CD14-positive monocyte (primary cell): ENCODE measurements around the gene TMEM203. TPM values are rescaled to one million over a fixed set of nuclear protein-coding genes. Genes with fewer than 3 reads are reported as not detected.

Experiments
- DNase-seq, 3 donors: peaks; one replicate each; pipeline ENCODE4 v3.0.0-alpha.2; 2011 to 2022
- H2AFZ ChIP-seq: 2 replicates; pipeline ENCODE4 v1.6.0; 2012; ENCODE audit warnings: mild to moderate bottlenecking, low read depth, low read length, inconsistent platforms; ENCODE audit not compliant: insufficient read depth, poor library complexity, severe bottlenecking
- H3K27ac ChIP-seq, 2 donors: 1 replicate in 1 of 2; 2 replicates in 1 of 2; pipeline ENCODE4 v1.5.1; 2012 to 2013; ENCODE audit warnings: low read length in 2 of 2, control low read depth in 1 of 2, inconsistent platforms in 1 of 2, low read depth in 1 of 2, mild to moderate bottlenecking in 1 of 2
- H3K27me3 ChIP-seq, 2 donors: one replicate each; pipeline versions ENCODE4 v1.6.0 to v1.6.1; 2011 to 2013; ENCODE audit warnings: low read length in 2 of 2; ENCODE audit not compliant: control insufficient read depth in 2 of 2, insufficient read depth in 2 of 2
- H3K36me3 ChIP-seq, 2 donors: replicated peaks in 1 of 2; 1 replicate in 1 of 2; 2 replicates in 1 of 2; pipeline versions ENCODE4 v1.5.1 to v1.6.1; 2012 to 2013; ENCODE audit warnings: low read length in 2 of 2, control low read depth in 1 of 2, inconsistent platforms in 1 of 2, mild to moderate bottlenecking in 1 of 2; ENCODE audit not compliant: insufficient read depth in 2 of 2, control insufficient read depth in 1 of 2
- H3K4me1 ChIP-seq, 2 donors: 1 replicate in 1 of 2; 2 replicates in 1 of 2; pipeline versions ENCODE4 v1.5.1 to v1.6.1; 2012 to 2013; ENCODE audit warnings: low read length in 2 of 2, control low read depth in 1 of 2, inconsistent platforms in 1 of 2, mild to moderate bottlenecking in 1 of 2, moderate library complexity in 1 of 2; ENCODE audit not compliant: insufficient read depth in 2 of 2, control insufficient read depth in 1 of 2
- H3K4me2 ChIP-seq: replicated peaks from 2 replicates; pipeline ENCODE3; 2012; ENCODE audit warnings: low read length, moderate library complexity, mild to moderate bottlenecking; ENCODE audit not compliant: poor library complexity, severe bottlenecking; ENCODE audit errors: extremely low read depth
- H3K4me3 ChIP-seq, 3 experiments: fragments of 200-600 bp in 1 of 3; sonication (generic) in 1 of 3; replicated peaks in 1 of 3; 1 replicate in 2 of 3; 2 replicates in 1 of 3; pipeline ENCODE4 v1.5.1; 2011 to 2013; ENCODE audit warnings: low read length in 3 of 3, mild to moderate bottlenecking in 3 of 3, control low read depth in 2 of 3, low read depth in 2 of 3, inconsistent platforms in 1 of 3, moderate library complexity in 1 of 3
- H3K79me2 ChIP-seq: 2 replicates; pipeline ENCODE4 v1.6.0; 2012; ENCODE audit warnings: mild to moderate bottlenecking, control low read depth, inconsistent platforms, low read length, moderate library complexity; ENCODE audit not compliant: insufficient read depth
- H3K9ac ChIP-seq: 2 replicates; pipeline ENCODE4 v1.6.0; 2017; ENCODE audit warnings: low read length, mild to moderate bottlenecking; ENCODE audit not compliant: insufficient read depth, poor library complexity, severe bottlenecking
- H3K9me3 ChIP-seq, 2 donors: replicated peaks in 1 of 2; 1 replicate in 1 of 2; 2 replicates in 1 of 2; pipeline versions ENCODE4 v1.5.1 to v1.6.1; 2012 to 2013; ENCODE audit warnings: low read length in 2 of 2, control low read depth in 1 of 2; ENCODE audit not compliant: control insufficient read depth in 1 of 2, insufficient read depth in 1 of 2
- H4K20me1 ChIP-seq: 2 replicates; pipeline ENCODE4 v1.6.0; 2012; ENCODE audit warnings: mild to moderate bottlenecking, low read length, control low read depth, moderate library complexity; ENCODE audit not compliant: insufficient read depth
- H3K27ac Mint-ChIP-seq, 7 donors: one replicate each; pipeline ENCODE4 v1.8.0; 2020; ENCODE audit warnings: mild to moderate bottlenecking in 7 of 7, mixed read lengths in 7 of 7, moderate library complexity in 6 of 7, inconsistent platforms in 2 of 7
- H3K27me3 Mint-ChIP-seq, 3 donors: one replicate each; pipeline ENCODE4 v1.8.0; 2021 to 2022; ENCODE audit warnings: low read depth in 3 of 3, mild to moderate bottlenecking in 3 of 3, mixed read lengths in 3 of 3, moderate library complexity in 3 of 3, inconsistent platforms in 1 of 3
- H3K36me3 Mint-ChIP-seq, 2 donors: one replicate each; pipeline ENCODE4 v1.8.0; 2020; ENCODE audit warnings: mixed read lengths in 2 of 2, inconsistent platforms in 1 of 2, mild to moderate bottlenecking in 1 of 2
- H3K4me1 Mint-ChIP-seq: one replicate; pipeline ENCODE4 v1.8.0; 2020; ENCODE audit warnings: mild to moderate bottlenecking, mixed read lengths
- H3K4me3 Mint-ChIP-seq, 2 donors: one replicate each; pipeline ENCODE4 v1.8.0; 2020; ENCODE audit warnings: mild to moderate bottlenecking in 2 of 2, mixed read lengths in 2 of 2, moderate library complexity in 1 of 2
- H3K9me3 Mint-ChIP-seq, 7 donors: one replicate each; pipeline ENCODE4 v1.8.0; 2020 to 2022; ENCODE audit warnings: mixed read lengths in 7 of 7, mild to moderate bottlenecking in 6 of 7, moderate library complexity in 6 of 7, inconsistent platforms in 2 of 7
- WGBS: methylation state at CpG from one replicate; pipeline ENCODE4 v1.1.5; 2013; ENCODE audit warnings: missing lambda C conversion rate; ENCODE audit not compliant: insufficient coverage; 5-methylcytosine and 5-hydroxymethylcytosine counted together
- intact Hi-C, 2 donors: fragments of 100-400 bp; cut with micrococcal nuclease; formaldehyde crosslinking; loops; one replicate each; pipeline versions ENCODE4 v1.15.0 to v1.15.1; 2023
- polyA plus RNA-seq, 3 donors: library from polyadenylated mRNA; depleted of rRNA in 1 of 3; unstranded in 2 of 3; stranded (reverse) in 1 of 3; fragments of 300-500 nt in 2 of 3; fragments of >200 nt in 1 of 3; fragmentation: Illumina TruSeq in 2 of 3; gene quantifications; 1 replicate in 2 of 3; 2 replicates in 1 of 3; pipeline ENCODE4 v1.2.3, GENCODE V29; 2012 to 2021
- TF ChIP-seq, protein P1 (sequence below): fragments of 200-600 bp; IDR thresholded peaks from one replicate; pipeline ENCODE4 v1.8.0; 2022; ENCODE audit warnings: antibody characterized with exemption, mild to moderate bottlenecking

Gene TMEM203
- polyA plus RNA-seq, 3 donors: 13.1 to 88.1 (median 76.1) TPM

- Histone ChIP-seq H3K79me2 (peaks cover 34% of the 10 kb centered on the region), H3K4me1 (peaks cover 35 to 47% of the 10 kb centered on the region in 2 donors), H2AFZ (no peak overlapping the region), H3K9me3 (no peaks in the 10 kb centered on the region), H3K36me3 (peaks cover 18 to 19% of the 10 kb centered on the region in 2 donors), H4K20me1 (peaks cover 33% of the 10 kb centered on the region), H3K9ac (peak overlapping the region; percentile 91), H3K4me3 (peak overlapping the region; percentile 82 to 94 (median 90)), H3K4me2 (peak overlapping the region; percentile 97), H3K27ac (peak overlapping the region; percentile 65 to 94), H3K27me3 (no peaks in the 10 kb centered on the region)
- intact Hi-C loops: loop anchor here in 1 of 2 donors (5.0 kb wide), 1 partner anchor 40 kb away; the partner anchor contains the start of gene TPRN
- Mint-ChIP-seq H3K4me1 (peaks cover 38% of the 10 kb centered on the region), H3K4me3 (peak overlapping the region; percentile 80 to 84), H3K27ac (peak overlapping the region; percentile 66 to 93 (median 82)), H3K27me3 (peaks cover 2 to 4% (median 3%) of the 10 kb centered on the region in 3 donors), H3K36me3 (peaks cover 15 to 18% of the 10 kb centered on the region in 2 donors), H3K9me3 (peaks cover 0 to 3% (median 0%) of the 10 kb centered on the region in 7 donors)
- DNase-seq: no peak
- TF ChIP-seq, protein P1, sequence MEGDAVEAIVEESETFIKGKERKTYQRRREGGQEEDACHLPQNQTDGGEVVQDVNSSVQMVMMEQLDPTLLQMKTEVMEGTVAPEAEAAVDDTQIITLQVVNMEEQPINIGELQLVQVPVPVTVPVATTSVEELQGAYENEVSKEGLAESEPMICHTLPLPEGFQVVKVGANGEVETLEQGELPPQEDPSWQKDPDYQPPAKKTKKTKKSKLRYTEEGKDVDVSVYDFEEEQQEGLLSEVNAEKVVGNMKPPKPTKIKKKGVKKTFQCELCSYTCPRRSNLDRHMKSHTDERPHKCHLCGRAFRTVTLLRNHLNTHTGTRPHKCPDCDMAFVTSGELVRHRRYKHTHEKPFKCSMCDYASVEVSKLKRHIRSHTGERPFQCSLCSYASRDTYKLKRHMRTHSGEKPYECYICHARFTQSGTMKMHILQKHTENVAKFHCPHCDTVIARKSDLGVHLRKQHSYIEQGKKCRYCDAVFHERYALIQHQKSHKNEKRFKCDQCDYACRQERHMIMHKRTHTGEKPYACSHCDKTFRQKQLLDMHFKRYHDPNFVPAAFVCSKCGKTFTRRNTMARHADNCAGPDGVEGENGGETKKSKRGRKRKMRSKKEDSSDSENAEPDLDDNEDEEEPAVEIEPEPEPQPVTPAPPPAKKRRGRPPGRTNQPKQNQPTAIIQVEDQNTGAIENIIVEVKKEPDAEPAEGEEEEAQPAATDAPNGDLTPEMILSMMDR: no peak
- 92% methylated on average over 34 of the region's 36 CpGs for WGBS
These were observed 37.1 kb upstream of the TMEM203 start for GRCh38 chr9:137242269-137243203.

- peaks cover 33% of the 10 kb centered on the region for H4K20me1 ChIP-seq
These were observed 36.2 kb upstream of the TMEM203 start for GRCh38 chr9:137241490-137242268.

More at GRCh38 chr9:137241490-137242268, 36.2 kb upstream of the TMEM203 start:
- peaks cover 2 to 3% (median 2%) of the 10 kb centered on the region in 3 donors for H3K27me3 Mint-ChIP-seq
- Histone ChIP-seq H2AFZ (no peak overlapping the region), H3K9ac (peak overlapping the region; percentile 91), H3K4me1 (peaks cover 42 to 56% of the 10 kb centered on the region in 2 donors), H3K36me3 (peaks cover 18 to 19% of the 10 kb centered on the region in 2 donors), H3K4me2 (peak overlapping the region; percentile 97), H3K79me2 (peaks cover 34% of the 10 kb centered on the region), H3K9me3 (no peaks in the 10 kb centered on the region), H3K27ac (peak overlapping the region; percentile 66 to 94), H3K4me3 (peak overlapping the region; percentile 82 to 94 (median 90)), H3K27me3 (no peaks in the 10 kb centered on the region)
- H3K4me3 Mint-ChIP-seq: peak overlapping the region; percentile 80 to 84
- H3K4me1 Mint-ChIP-seq: peaks cover 44% of the 10 kb centered on the region
- H3K9me3 Mint-ChIP-seq: peaks cover 0 to 3% (median 0%) of the 10 kb centered on the region in 7 donors
- peak overlapping the region; percentile 70 to 93 (median 80) for H3K27ac Mint-ChIP-seq
- intact Hi-C loops: loop anchor here (1.0 to 5.0 kb wide), 4 partner anchors 13 to 39 kb away; partner anchors contain the start of genes NELFB (in 2 of the 2) and TPRN (in 1 of the 2)
- 2% methylated on average over 74 of the region's 83 CpGs for WGBS
- H3K36me3 Mint-ChIP-seq: peaks cover 15 to 18% of the 10 kb centered on the region in 2 donors
- TF ChIP-seq, protein P1: no peak
- peak; percentile 60 to 74 (median 63) for DNase-seq
